Activated T-cell treated with anti-CD3 and anti-CD28 coated beads, Interleukin-2, amount 50 U/mL, for 24 hours (primary cell): Measurements from ENCODE around the gene THADA.

Source experiments
- DNase-seq: peaks from one replicate; pipeline ENCODE4 v3.0.0-alpha.2; 2020
- H3K27ac Mint-ChIP-seq: 2 replicates; pipeline ENCODE4 v1.8.0; 2020; ENCODE audit warnings: mild to moderate bottlenecking, mixed read lengths
- H3K27me3 Mint-ChIP-seq: 2 replicates; pipeline ENCODE4 v1.8.0; 2020; ENCODE audit warnings: mixed read lengths
- H3K36me3 Mint-ChIP-seq: 2 replicates; pipeline ENCODE4 v1.8.0; 2020; ENCODE audit warnings: low read depth, mixed read lengths
- H3K4me1 Mint-ChIP-seq: 2 replicates; pipeline ENCODE4 v1.8.0; 2020; ENCODE audit warnings: low read depth, mixed read lengths
- H3K4me3 Mint-ChIP-seq: 2 replicates; pipeline ENCODE4 v1.8.0; 2020; ENCODE audit warnings: mild to moderate bottlenecking, moderate library complexity, mixed read lengths
- H3K9me3 Mint-ChIP-seq: 2 replicates; pipeline ENCODE4 v1.8.0; 2020; ENCODE audit warnings: mixed read lengths

Gene THADA

GRCh38 chr2:43346602-43347567 lies 249.0 kb downstream of the THADA start:
- no peak for DNase-seq
- H3K36me3 Mint-ChIP-seq, result peaks cover 59% of the 10 kb centered on the region
- H3K4me1 Mint-ChIP-seq, result no peaks in the 10 kb centered on the region
- no peaks in the 10 kb centered on the region for H3K27me3 Mint-ChIP-seq
- no peaks in the 10 kb centered on the region for H3K9me3 Mint-ChIP-seq
- no peak overlapping the region for H3K4me3 Mint-ChIP-seq
- H3K27ac Mint-ChIP-seq, result no peak overlapping the region

- Mint-ChIP-seq H3K9me3 (no peaks in the 10 kb centered on the region), H3K36me3 (peaks cover 67% of the 10 kb centered on the region), H3K4me1 (no peaks in the 10 kb centered on the region), H3K4me3 (no peak overlapping the region), H3K27ac (no peak overlapping the region), H3K27me3 (no peaks in the 10 kb centered on the region)
- DNase-seq, result no peak
Observed at GRCh38 chr2:43345872-43346271, 250.0 kb downstream of the THADA start.

DNA sequence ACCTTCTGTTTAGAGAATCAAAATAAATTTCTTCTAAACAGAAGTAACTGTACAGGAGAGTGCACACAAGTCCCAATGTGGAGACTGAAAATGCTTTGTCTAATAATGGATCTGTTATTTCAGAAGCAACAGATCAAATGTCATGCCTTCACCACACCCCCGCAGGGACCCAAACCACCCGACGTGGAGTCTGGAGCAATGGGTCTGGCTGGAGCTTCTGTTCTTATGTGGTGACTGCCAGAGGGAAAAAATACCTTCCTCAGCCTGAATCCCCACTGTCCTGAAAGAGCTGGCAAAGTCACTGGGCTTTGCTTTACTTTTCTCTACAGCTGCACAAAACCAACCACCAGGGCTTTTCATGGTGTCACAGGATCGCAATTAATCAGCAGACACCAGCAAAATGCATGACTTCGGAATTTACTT lies 250.4 kb downstream of the THADA start:
- Mint-ChIP-seq H3K4me3 (no peak overlapping the region), H3K4me1 (no peaks in the 10 kb centered on the region), H3K27me3 (no peaks in the 10 kb centered on the region), H3K9me3 (no peaks in the 10 kb centered on the region), H3K27ac (no peak overlapping the region), H3K36me3 (peaks cover 71% of the 10 kb centered on the region)
- no peak for DNase-seq

DNA sequence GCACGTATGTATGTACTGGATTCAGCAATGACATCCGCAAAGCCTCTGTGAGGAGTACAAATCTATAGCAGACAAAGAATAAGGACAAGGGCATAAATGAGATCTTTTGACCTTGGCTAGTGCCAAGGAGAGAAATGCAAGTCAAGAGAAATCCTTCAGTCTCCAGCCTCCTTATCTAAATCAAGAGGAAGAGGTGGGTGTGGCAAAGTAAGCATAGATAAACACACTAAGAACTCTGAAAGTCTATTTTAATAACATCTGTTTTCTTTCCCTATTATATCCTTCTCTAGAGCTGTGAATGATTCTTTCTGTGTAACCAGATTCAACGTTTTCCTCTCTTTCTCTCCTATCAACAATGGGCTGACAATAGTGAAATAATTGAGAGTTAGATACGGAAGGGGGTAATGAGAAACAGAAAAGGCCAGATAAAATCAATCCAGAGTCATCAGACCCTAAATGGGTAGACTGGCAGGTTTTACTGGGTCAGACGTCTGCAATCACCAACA lies 250.9 kb downstream of the THADA start:
- Mint-ChIP-seq H3K27ac (no peak overlapping the region), H3K36me3 (peaks cover 76% of the 10 kb centered on the region), H3K27me3 (no peaks in the 10 kb centered on the region), H3K4me1 (no peaks in the 10 kb centered on the region), H3K9me3 (no peaks in the 10 kb centered on the region), H3K4me3 (no peak overlapping the region)
- no peak for DNase-seq

GRCh38 chr2:43343573-43344304 lies 252.1 kb downstream of the THADA start:
- Mint-ChIP-seq H3K4me3 (no peak overlapping the region), H3K27ac (no peak overlapping the region), H3K9me3 (no peaks in the 10 kb centered on the region), H3K27me3 (no peaks in the 10 kb centered on the region), H3K4me1 (no peaks in the 10 kb centered on the region), H3K36me3 (peaks cover 85% of the 10 kb centered on the region)
- DNase-seq, result no peak

GRCh38 chr2:43341959-43342757 lies 253.7 kb downstream of the THADA start:
- peaks cover under 1% of the 10 kb centered on the region for H3K4me1 Mint-ChIP-seq
- no peaks in the 10 kb centered on the region for H3K9me3 Mint-ChIP-seq
- no peak overlapping the region for H3K27ac Mint-ChIP-seq
- H3K27me3 Mint-ChIP-seq, result no peaks in the 10 kb centered on the region
- peaks cover 86% of the 10 kb centered on the region for H3K36me3 Mint-ChIP-seq
- no peak overlapping the region for H3K4me3 Mint-ChIP-seq
- no peak for DNase-seq

- Mint-ChIP-seq H3K27me3 (no peaks in the 10 kb centered on the region), H3K36me3 (peaks cover 88% of the 10 kb centered on the region), H3K4me3 (no peak overlapping the region), H3K9me3 (no peaks in the 10 kb centered on the region), H3K27ac (no peak overlapping the region), H3K4me1 (peaks cover 8% of the 10 kb centered on the region)
- DNase-seq, result no peak
Observed at GRCh38 chr2:43340945-43341356, 254.9 kb downstream of the THADA start.

GRCh38 chr2:43340066-43340465 lies 255.8 kb downstream of the THADA start:
- H3K4me1 Mint-ChIP-seq, result peaks cover 8% of the 10 kb centered on the region
- no peaks in the 10 kb centered on the region for H3K9me3 Mint-ChIP-seq
- H3K4me3 Mint-ChIP-seq, result no peak overlapping the region
- no peak overlapping the region for H3K27ac Mint-ChIP-seq
- peaks cover 86% of the 10 kb centered on the region for H3K36me3 Mint-ChIP-seq
- DNase-seq, result no peak
- H3K27me3 Mint-ChIP-seq, result no peaks in the 10 kb centered on the region

- no peak for DNase-seq
- peak overlapping the region; percentile 35 for H3K27ac Mint-ChIP-seq
- H3K27me3 Mint-ChIP-seq, result no peaks in the 10 kb centered on the region
- peaks cover 8% of the 10 kb centered on the region for H3K4me1 Mint-ChIP-seq
- H3K4me3 Mint-ChIP-seq, result no peak overlapping the region
- H3K36me3 Mint-ChIP-seq, result peaks cover 69% of the 10 kb centered on the region
- no peaks in the 10 kb centered on the region for H3K9me3 Mint-ChIP-seq
Observed at GRCh38 chr2:43333656-43334144, 262.1 kb downstream of the THADA start.

GRCh38 chr2:43333101-43333655 lies 262.7 kb downstream of the THADA start:
- no peak for DNase-seq
- Mint-ChIP-seq H3K4me3 (no peak overlapping the region), H3K27ac (no peak overlapping the region), H3K27me3 (no peaks in the 10 kb centered on the region), H3K9me3 (no peaks in the 10 kb centered on the region), H3K36me3 (peaks cover 64% of the 10 kb centered on the region), H3K4me1 (peaks cover 8% of the 10 kb centered on the region)

DNA sequence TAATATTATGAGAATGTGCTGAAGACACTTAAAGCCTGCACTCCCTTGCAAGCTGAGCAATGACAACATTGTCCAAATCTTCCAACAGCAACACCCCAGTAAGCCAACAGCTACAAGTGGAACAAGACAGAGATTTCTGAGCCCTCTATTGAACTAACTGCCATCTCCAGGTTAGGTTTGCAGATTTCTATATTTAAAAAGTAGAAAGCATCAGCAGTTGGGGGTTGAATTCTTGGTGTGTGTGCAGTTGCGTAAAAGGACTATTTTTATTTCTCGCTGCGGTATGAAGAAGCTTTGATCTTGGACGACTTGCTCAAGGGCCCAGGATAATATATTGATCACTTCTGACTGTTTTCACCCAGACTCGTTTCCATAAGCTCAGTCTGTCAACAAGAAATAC lies 263.2 kb downstream of the THADA start:
- H3K4me1 Mint-ChIP-seq, result peaks cover 8% of the 10 kb centered on the region
- H3K4me3 Mint-ChIP-seq, result no peak overlapping the region
- peaks cover 63% of the 10 kb centered on the region for H3K36me3 Mint-ChIP-seq
- H3K27me3 Mint-ChIP-seq, result no peaks in the 10 kb centered on the region
- H3K27ac Mint-ChIP-seq, result no peak overlapping the region
- DNase-seq, result no peak
- H3K9me3 Mint-ChIP-seq, result no peaks in the 10 kb centered on the region

DNA sequence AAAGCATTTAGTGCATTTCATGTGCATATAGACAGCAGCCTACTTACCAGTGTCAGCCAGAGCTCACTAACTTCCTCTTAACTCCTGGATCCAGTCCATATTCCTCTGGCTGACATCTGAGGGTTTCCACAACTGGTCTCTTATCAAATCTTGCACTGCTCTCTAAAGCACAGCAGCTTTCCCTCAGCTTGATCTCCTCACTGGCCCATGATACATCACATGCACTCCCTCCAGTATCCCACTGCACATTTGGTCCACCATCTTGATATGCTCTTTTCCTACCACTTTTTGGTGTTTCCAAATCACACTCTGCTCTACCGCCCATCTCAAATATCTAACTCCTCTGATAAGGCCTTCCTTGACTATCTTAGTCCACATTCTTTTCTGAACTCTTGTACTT lies 264.4 kb downstream of the THADA start:
- no peak overlapping the region for H3K4me3 Mint-ChIP-seq
- peaks cover 62% of the 10 kb centered on the region for H3K36me3 Mint-ChIP-seq
- H3K27ac Mint-ChIP-seq, result no peak overlapping the region

GRCh38 chr2:43329637-43330036 lies 266.2 kb downstream of the THADA start:
- no peaks in the 10 kb centered on the region for H3K4me1 Mint-ChIP-seq
- H3K36me3 Mint-ChIP-seq, result peaks cover 60% of the 10 kb centered on the region
- no peak overlapping the region for H3K27ac Mint-ChIP-seq

More for the DNA sequence above, 264.4 kb downstream of the THADA start:
- Mint-ChIP-seq H3K9me3 (no peaks in the 10 kb centered on the region), H3K4me1 (peaks cover under 1% of the 10 kb centered on the region), H3K27me3 (no peaks in the 10 kb centered on the region)
- no peak for DNase-seq

GRCh38 chr2:43328832-43329231 lies 267.0 kb downstream of the THADA start:
- peaks cover 60% of the 10 kb centered on the region for H3K36me3 Mint-ChIP-seq
- no peaks in the 10 kb centered on the region for H3K4me1 Mint-ChIP-seq
- H3K4me3 Mint-ChIP-seq, result no peak overlapping the region
- DNase-seq, result no peak
- no peaks in the 10 kb centered on the region for H3K27me3 Mint-ChIP-seq
- H3K9me3 Mint-ChIP-seq, result no peaks in the 10 kb centered on the region
- no peak overlapping the region for H3K27ac Mint-ChIP-seq

More at GRCh38 chr2:43329637-43330036, 266.2 kb downstream of the THADA start:
- DNase-seq, result no peak
- no peak overlapping the region for H3K4me3 Mint-ChIP-seq
- no peaks in the 10 kb centered on the region for H3K9me3 Mint-ChIP-seq
- no peaks in the 10 kb centered on the region for H3K27me3 Mint-ChIP-seq
